ENCODE measurements around the gene RSPH1.

DNA sequence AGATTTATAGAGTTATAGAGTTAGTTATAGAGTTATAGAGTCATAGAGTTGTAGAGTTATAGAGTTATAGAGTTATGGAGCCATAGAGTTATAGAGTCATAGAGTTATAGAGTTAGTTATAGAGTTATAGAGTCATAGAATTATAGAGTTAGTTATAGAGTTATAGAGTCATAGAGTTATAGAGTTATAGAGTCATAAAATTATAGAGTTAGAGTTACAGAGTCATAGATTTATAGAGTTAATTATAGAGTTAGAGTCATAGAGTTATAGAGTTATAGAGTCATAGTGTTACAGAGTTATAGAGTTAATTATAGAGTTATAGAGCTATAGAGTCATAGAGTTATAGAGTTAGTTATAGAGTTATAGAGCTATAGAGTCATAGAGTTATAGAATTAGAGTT, 60.2 kb downstream of the RSPH1 start:
- TF ChIP-seq, protein P1, sequence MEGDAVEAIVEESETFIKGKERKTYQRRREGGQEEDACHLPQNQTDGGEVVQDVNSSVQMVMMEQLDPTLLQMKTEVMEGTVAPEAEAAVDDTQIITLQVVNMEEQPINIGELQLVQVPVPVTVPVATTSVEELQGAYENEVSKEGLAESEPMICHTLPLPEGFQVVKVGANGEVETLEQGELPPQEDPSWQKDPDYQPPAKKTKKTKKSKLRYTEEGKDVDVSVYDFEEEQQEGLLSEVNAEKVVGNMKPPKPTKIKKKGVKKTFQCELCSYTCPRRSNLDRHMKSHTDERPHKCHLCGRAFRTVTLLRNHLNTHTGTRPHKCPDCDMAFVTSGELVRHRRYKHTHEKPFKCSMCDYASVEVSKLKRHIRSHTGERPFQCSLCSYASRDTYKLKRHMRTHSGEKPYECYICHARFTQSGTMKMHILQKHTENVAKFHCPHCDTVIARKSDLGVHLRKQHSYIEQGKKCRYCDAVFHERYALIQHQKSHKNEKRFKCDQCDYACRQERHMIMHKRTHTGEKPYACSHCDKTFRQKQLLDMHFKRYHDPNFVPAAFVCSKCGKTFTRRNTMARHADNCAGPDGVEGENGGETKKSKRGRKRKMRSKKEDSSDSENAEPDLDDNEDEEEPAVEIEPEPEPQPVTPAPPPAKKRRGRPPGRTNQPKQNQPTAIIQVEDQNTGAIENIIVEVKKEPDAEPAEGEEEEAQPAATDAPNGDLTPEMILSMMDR (conservative IDR thresholded peaks at IDR 0.05; ENCODE audit: low read depth, low read length) = no peak
- TF ChIP-seq EZH2phosphoT487 (IDR thresholded peaks at IDR 0.05; ENCODE audit: borderline replicate concordance, low read length) (no peak), EZH2 (IDR thresholded peaks at IDR 0.05; ENCODE audit: low read length, unreplicated experiment) (no peak)
